CD14-positive monocyte (primary cell): ENCODE results near the gene TRIM59. TPM values are rescaled to one million over a fixed set of nuclear protein-coding genes. Genes with fewer than 3 reads are reported as not detected.

Experiments used
- DNase-seq, 3 donors: peaks; one replicate each; pipeline ENCODE4 v3.0.0-alpha.2; 2011 to 2022
- H2AFZ ChIP-seq: 2 replicates; pipeline ENCODE4 v1.6.0; 2012; ENCODE audit warnings: mild to moderate bottlenecking, low read depth, low read length, inconsistent platforms; ENCODE audit not compliant: insufficient read depth, poor library complexity, severe bottlenecking
- H3K27ac ChIP-seq, 2 donors: 1 replicate in 1 of 2; 2 replicates in 1 of 2; pipeline ENCODE4 v1.5.1; 2012 to 2013; ENCODE audit warnings: low read length in 2 of 2, control low read depth in 1 of 2, inconsistent platforms in 1 of 2, low read depth in 1 of 2, mild to moderate bottlenecking in 1 of 2
- H3K27me3 ChIP-seq, 2 donors: one replicate each; pipeline versions ENCODE4 v1.6.0 to v1.6.1; 2011 to 2013; ENCODE audit warnings: low read length in 2 of 2; ENCODE audit not compliant: control insufficient read depth in 2 of 2, insufficient read depth in 2 of 2
- H3K36me3 ChIP-seq, 2 donors: replicated peaks in 1 of 2; 1 replicate in 1 of 2; 2 replicates in 1 of 2; pipeline versions ENCODE4 v1.5.1 to v1.6.1; 2012 to 2013; ENCODE audit warnings: low read length in 2 of 2, control low read depth in 1 of 2, inconsistent platforms in 1 of 2, mild to moderate bottlenecking in 1 of 2; ENCODE audit not compliant: insufficient read depth in 2 of 2, control insufficient read depth in 1 of 2
- H3K4me1 ChIP-seq, 2 donors: 1 replicate in 1 of 2; 2 replicates in 1 of 2; pipeline versions ENCODE4 v1.5.1 to v1.6.1; 2012 to 2013; ENCODE audit warnings: low read length in 2 of 2, control low read depth in 1 of 2, inconsistent platforms in 1 of 2, mild to moderate bottlenecking in 1 of 2, moderate library complexity in 1 of 2; ENCODE audit not compliant: insufficient read depth in 2 of 2, control insufficient read depth in 1 of 2
- H3K4me2 ChIP-seq: replicated peaks from 2 replicates; pipeline ENCODE3; 2012; ENCODE audit warnings: low read length, moderate library complexity, mild to moderate bottlenecking; ENCODE audit not compliant: poor library complexity, severe bottlenecking; ENCODE audit errors: extremely low read depth
- H3K4me3 ChIP-seq, 3 experiments: fragments of 200-600 bp in 1 of 3; sonication (generic) in 1 of 3; replicated peaks in 1 of 3; 1 replicate in 2 of 3; 2 replicates in 1 of 3; pipeline ENCODE4 v1.5.1; 2011 to 2013; ENCODE audit warnings: low read length in 3 of 3, mild to moderate bottlenecking in 3 of 3, control low read depth in 2 of 3, low read depth in 2 of 3, inconsistent platforms in 1 of 3, moderate library complexity in 1 of 3
- H3K79me2 ChIP-seq: 2 replicates; pipeline ENCODE4 v1.6.0; 2012; ENCODE audit warnings: mild to moderate bottlenecking, control low read depth, inconsistent platforms, low read length, moderate library complexity; ENCODE audit not compliant: insufficient read depth
- H3K9ac ChIP-seq: 2 replicates; pipeline ENCODE4 v1.6.0; 2017; ENCODE audit warnings: low read length, mild to moderate bottlenecking; ENCODE audit not compliant: insufficient read depth, poor library complexity, severe bottlenecking
- H3K9me3 ChIP-seq, 2 donors: replicated peaks in 1 of 2; 1 replicate in 1 of 2; 2 replicates in 1 of 2; pipeline versions ENCODE4 v1.5.1 to v1.6.1; 2012 to 2013; ENCODE audit warnings: low read length in 2 of 2, control low read depth in 1 of 2; ENCODE audit not compliant: control insufficient read depth in 1 of 2, insufficient read depth in 1 of 2
- H4K20me1 ChIP-seq: 2 replicates; pipeline ENCODE4 v1.6.0; 2012; ENCODE audit warnings: mild to moderate bottlenecking, low read length, control low read depth, moderate library complexity; ENCODE audit not compliant: insufficient read depth
- H3K27ac Mint-ChIP-seq, 7 donors: one replicate each; pipeline ENCODE4 v1.8.0; 2020; ENCODE audit warnings: mild to moderate bottlenecking in 7 of 7, mixed read lengths in 7 of 7, moderate library complexity in 6 of 7, inconsistent platforms in 2 of 7
- H3K27me3 Mint-ChIP-seq, 3 donors: one replicate each; pipeline ENCODE4 v1.8.0; 2021 to 2022; ENCODE audit warnings: low read depth in 3 of 3, mild to moderate bottlenecking in 3 of 3, mixed read lengths in 3 of 3, moderate library complexity in 3 of 3, inconsistent platforms in 1 of 3
- H3K36me3 Mint-ChIP-seq, 2 donors: one replicate each; pipeline ENCODE4 v1.8.0; 2020; ENCODE audit warnings: mixed read lengths in 2 of 2, inconsistent platforms in 1 of 2, mild to moderate bottlenecking in 1 of 2
- H3K4me1 Mint-ChIP-seq: one replicate; pipeline ENCODE4 v1.8.0; 2020; ENCODE audit warnings: mild to moderate bottlenecking, mixed read lengths
- H3K4me3 Mint-ChIP-seq, 2 donors: one replicate each; pipeline ENCODE4 v1.8.0; 2020; ENCODE audit warnings: mild to moderate bottlenecking in 2 of 2, mixed read lengths in 2 of 2, moderate library complexity in 1 of 2
- H3K9me3 Mint-ChIP-seq, 7 donors: one replicate each; pipeline ENCODE4 v1.8.0; 2020 to 2022; ENCODE audit warnings: mixed read lengths in 7 of 7, mild to moderate bottlenecking in 6 of 7, moderate library complexity in 6 of 7, inconsistent platforms in 2 of 7
- WGBS: methylation state at CpG from one replicate; pipeline ENCODE4 v1.1.5; 2013; ENCODE audit warnings: missing lambda C conversion rate; ENCODE audit not compliant: insufficient coverage; 5-methylcytosine and 5-hydroxymethylcytosine counted together
- intact Hi-C, 2 donors: fragments of 100-400 bp; cut with micrococcal nuclease; formaldehyde crosslinking; loops; one replicate each; pipeline versions ENCODE4 v1.15.0 to v1.15.1; 2023
- polyA plus RNA-seq, 3 donors: library from polyadenylated mRNA; depleted of rRNA in 1 of 3; unstranded in 2 of 3; stranded (reverse) in 1 of 3; fragments of 300-500 nt in 2 of 3; fragments of >200 nt in 1 of 3; fragmentation: Illumina TruSeq in 2 of 3; gene quantifications; 1 replicate in 2 of 3; 2 replicates in 1 of 3; pipeline ENCODE4 v1.2.3, GENCODE V29; 2012 to 2021
- TF ChIP-seq, protein P1 (sequence below): fragments of 200-600 bp; IDR thresholded peaks from one replicate; pipeline ENCODE4 v1.8.0; 2022; ENCODE audit warnings: antibody characterized with exemption, mild to moderate bottlenecking

The TRIM59 gene
- polyA plus RNA-seq, 3 donors = 2.5 to 4.2 (median 4.2) TPM

DNA sequence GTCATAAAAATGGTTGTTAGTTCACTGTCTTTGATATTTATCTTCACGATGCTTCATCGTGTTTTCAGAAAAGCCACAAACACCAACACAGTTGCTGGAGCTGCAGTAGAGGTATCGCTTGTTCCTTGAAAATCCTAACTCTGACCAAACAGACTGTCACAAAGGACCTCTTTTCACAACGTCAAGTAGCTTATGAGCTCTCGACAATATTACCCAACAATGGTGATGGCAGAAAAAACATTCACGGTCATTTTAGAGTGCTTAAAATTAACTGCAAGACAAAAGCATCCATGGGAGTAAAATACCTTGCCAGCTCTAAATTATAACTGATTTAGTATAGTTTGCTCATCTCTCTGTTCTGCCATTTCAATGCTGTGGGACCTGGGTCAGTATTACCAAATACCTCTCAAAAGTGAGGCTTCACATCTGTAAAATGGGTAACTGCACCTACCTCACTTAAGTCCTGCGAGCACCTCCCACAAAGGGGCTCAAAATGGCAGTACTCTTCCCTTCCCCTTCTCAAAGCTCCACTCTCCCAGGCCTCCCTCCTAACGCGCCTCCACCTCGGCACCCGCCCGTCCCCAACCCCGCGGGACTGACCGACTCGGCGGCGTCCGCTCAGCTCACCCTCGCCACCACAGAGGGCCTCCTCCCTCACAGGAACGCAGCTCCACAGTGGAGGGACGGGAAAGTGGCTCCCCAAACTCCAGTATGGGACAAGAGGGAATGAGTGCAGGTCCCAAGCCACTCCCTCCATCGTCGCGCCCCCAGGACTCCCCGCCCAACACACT lies 546 bp downstream of the TRIM59 start:
- TF ChIP-seq, protein P1, sequence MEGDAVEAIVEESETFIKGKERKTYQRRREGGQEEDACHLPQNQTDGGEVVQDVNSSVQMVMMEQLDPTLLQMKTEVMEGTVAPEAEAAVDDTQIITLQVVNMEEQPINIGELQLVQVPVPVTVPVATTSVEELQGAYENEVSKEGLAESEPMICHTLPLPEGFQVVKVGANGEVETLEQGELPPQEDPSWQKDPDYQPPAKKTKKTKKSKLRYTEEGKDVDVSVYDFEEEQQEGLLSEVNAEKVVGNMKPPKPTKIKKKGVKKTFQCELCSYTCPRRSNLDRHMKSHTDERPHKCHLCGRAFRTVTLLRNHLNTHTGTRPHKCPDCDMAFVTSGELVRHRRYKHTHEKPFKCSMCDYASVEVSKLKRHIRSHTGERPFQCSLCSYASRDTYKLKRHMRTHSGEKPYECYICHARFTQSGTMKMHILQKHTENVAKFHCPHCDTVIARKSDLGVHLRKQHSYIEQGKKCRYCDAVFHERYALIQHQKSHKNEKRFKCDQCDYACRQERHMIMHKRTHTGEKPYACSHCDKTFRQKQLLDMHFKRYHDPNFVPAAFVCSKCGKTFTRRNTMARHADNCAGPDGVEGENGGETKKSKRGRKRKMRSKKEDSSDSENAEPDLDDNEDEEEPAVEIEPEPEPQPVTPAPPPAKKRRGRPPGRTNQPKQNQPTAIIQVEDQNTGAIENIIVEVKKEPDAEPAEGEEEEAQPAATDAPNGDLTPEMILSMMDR = no peak
- Histone ChIP-seq H4K20me1 (no peaks in the 10 kb centered on the region), H3K79me2 (peaks cover 54% of the 10 kb centered on the region), H3K4me3 (peak overlapping the region; percentile 63 to 83 (median 80)), H3K9ac (peak overlapping the region; percentile 73), H3K9me3 (no peaks in the 10 kb centered on the region), H2AFZ (peak overlapping the region; percentile 92), H3K27ac (peak overlapping the region; percentile 68 to 82), H3K36me3 (peaks cover 0 to 3% of the 10 kb centered on the region in 2 donors), H3K4me2 (peak overlapping the region; percentile 82), H3K27me3 (no peaks in the 10 kb centered on the region), H3K4me1 (peaks cover 16 to 30% of the 10 kb centered on the region in 2 donors)
- H3K27ac Mint-ChIP-seq = peak overlapping the region; percentile 84 to 95 (median 91)
- peaks cover 8 to 12% of the 10 kb centered on the region in 2 donors for H3K36me3 Mint-ChIP-seq
- intact Hi-C loops = loop anchor here in 1 of 2 donors (5.0 kb wide), 1 partner anchor 47 kb away; no protein-coding TSS in a partner anchor
- WGBS = 0% methylated on average over 5 of the region's 26 CpGs
- peaks cover 0 to 14% (median 6%) of the 10 kb centered on the region in 7 donors for H3K9me3 Mint-ChIP-seq
- peaks cover 0 to 9% (median 0%) of the 10 kb centered on the region in 3 donors for H3K27me3 Mint-ChIP-seq
- peaks cover 26% of the 10 kb centered on the region for H3K4me1 Mint-ChIP-seq
- DNase-seq = peak; percentile 6 to 41 (median 28)
- H3K4me3 Mint-ChIP-seq = peak overlapping the region; percentile 94 to 95

DNA sequence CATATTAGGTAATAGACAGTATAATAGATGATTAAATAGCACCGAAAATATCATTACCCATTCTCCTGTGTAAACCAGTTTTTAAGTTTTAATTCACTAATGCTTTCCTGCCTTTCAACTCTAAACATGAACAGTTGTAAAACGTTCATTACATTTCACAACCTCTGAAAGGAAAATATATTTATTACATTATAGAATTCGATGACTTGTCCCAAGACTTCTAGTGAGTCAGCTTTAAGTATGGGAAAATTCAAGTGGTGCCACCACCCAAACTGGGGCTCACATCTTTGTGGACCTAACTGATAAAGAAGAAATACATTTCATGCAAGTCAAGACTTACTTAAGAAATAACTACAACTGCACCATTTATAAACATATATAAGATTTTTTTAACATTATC lies 2.0 kb downstream of the TRIM59 start:
- Histone ChIP-seq H3K9ac (no peak overlapping the region), H2AFZ (no peak overlapping the region), H3K4me3 (no peak overlapping the region), H4K20me1 (no peaks in the 10 kb centered on the region), H3K4me2 (no peak overlapping the region), H3K36me3 (peaks cover 0 to 3% of the 10 kb centered on the region in 2 donors), H3K27me3 (no peaks in the 10 kb centered on the region), H3K27ac (no peak overlapping the region), H3K79me2 (peaks cover 69% of the 10 kb centered on the region), H3K9me3 (no peaks in the 10 kb centered on the region), H3K4me1 (peaks cover 16 to 30% of the 10 kb centered on the region in 2 donors)
- H3K36me3 Mint-ChIP-seq = peaks cover 8 to 16% of the 10 kb centered on the region in 2 donors
- intact Hi-C loops = loop anchor here in 1 of 2 donors (5.0 kb wide), 1 partner anchor 45 kb away; no protein-coding TSS in a partner anchor
- no CpG with 5 or more reads among the region's 3 CpGs for WGBS
- peak overlapping the region in 1 of 7 donors; percentile 10 for H3K27ac Mint-ChIP-seq
- DNase-seq = no peak
- no peak overlapping the region for H3K4me3 Mint-ChIP-seq
- peaks cover 0 to 13% (median 6%) of the 10 kb centered on the region in 7 donors for H3K9me3 Mint-ChIP-seq
- H3K27me3 Mint-ChIP-seq = peaks cover 0 to 9% (median 0%) of the 10 kb centered on the region in 3 donors
- peaks cover 26% of the 10 kb centered on the region for H3K4me1 Mint-ChIP-seq
- TF ChIP-seq, protein P1 = no peak
